CD4-positive, alpha-beta T cell treated with Interleukin-2 at 100 ng/mL for 4 hours (primary cell): ENCODE measurements around the gene SERPINA1.
"Not testable (repeated sequence)": the region's sequence is repeated elsewhere in the genome, so short reads cannot be mapped to it uniquely, and the experiment has no call there.

ENCODE experiments used
- DNase-seq: peaks from one replicate; pipeline ENCODE4 v3.0.0-alpha.2; 2020; ENCODE audit warnings: low spot score

Gene SERPINA1

DNA sequence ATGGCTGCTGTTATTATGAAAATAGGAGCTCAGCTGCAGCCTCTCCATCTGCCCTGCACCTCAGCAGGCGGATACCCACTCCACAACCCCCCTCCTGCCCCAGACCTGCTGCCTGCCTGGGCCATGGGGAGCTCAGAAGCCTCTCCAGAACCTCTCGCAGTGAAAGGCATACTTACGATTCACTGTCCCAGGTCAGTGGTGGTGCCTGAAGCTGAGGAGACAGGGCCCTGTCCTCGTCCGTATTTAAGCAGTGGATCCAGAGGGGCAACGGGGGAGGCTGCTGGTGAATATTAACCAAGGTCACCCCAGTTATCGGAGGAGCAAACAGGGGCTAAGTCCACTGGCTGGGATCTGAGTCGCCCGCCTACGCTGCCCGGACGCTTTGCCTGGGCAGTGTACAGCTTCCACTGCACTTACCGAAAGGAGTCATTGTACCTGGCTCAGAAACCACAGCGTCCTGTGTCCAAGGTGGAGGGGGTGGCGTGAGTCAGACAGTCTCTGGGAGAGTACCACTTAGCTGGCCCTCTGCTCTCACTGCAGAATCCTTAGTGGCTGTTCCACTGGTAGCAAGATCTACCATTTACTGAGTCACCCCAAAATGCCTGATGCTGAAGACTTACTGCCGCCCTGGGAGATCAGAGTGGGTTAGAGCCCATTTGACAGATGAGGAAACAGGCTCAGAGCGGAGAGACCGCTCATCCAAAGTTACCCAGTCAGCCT lies at the start of gene SERPINA1:
SERPINA1 (minus strand) TSS at position 219 of the 720 bp plus-strand sequence. CDS start 5,365 bp downstream, outside the sequence.
- DNase-seq, result no peak

DNA sequence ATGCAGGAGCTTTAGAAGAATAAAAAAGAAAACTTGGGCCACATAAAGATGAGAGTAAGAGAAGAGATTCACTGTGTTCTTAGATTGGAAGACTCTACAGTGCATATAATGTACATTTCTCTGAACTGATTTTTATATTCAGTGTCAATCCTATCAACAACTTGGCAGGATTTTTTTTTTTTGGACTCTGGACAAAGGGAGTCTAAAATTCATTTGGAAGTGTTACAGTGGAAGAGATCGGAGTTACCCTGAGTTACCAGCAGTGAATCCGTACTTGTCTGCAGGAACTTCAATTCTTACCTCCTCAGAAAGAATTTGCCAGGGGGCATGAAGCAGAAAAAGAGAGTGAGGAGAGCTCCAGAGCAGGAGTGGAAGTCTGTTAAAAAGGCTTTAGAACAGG lies 40.2 kb upstream of the SERPINA1 start:
- no peak for DNase-seq

DNA sequence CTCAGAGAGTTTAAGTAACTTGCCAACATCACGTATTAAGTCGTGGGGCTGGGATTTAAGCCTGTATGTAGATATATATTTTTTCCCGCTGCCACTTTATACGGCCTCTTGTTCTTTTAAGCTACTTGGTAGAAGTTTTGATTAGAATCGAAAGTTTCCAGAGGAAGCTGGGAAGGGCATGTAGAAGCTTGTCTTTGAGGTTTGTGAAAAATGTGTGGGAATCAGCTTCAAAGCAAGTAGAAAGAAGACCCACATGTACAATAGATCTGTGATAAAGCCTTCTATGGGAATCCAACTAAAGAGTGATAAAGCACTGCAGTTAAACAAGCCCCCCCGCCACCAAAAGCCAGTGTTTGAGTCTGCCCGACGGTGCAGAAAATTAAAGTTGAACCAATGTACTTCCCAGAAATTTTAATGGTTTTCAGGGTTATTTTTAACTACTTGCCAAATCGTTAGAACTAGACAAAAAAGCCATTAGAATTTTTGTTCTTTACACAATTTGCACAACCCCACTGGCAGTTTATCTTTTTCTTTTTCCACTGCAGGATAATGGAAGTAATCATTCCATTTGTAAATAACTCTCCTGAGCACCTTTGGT lies 38.7 kb upstream of the SERPINA1 start:
- no peak for DNase-seq

DNA sequence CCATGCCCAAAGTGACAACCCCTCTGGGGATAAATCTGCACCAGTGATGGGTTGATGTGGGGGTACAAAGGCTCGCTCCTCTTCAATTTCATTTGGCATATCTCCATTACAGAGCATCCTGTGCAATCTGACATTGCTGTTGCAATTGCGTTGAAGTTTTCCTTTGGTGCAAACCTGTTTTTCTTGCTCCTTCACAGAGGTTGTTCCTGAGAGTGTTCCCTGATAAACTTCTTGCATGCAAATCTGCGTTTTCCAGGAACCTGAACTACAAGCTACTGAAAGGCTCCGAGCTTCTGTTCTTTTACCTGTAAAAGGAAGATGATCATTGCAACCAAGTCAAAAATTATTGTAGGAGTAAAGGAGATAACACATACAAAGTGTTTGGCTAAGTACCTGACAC lies 38.1 kb upstream of the SERPINA1 start:
- DNase-seq, result no peak

DNA sequence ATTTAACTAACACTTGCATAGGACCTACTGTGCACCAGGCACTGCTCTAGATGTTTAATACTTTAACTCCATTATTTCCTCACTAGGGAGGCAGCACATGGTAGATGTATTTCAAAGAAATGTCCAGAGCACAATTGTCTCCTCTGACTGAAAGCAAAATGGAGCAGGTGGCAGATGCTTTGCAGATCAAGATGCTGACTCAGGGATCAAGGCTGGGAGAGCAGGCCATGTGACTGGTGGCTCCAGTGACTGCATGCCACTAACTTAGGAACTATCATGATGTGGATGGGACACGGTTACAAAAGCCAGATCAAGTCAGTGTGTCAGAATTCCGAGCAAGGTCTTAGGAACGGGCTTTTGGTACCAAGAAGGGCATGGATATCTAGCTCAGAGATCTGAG lies 36.0 kb upstream of the SERPINA1 start:
- DNase-seq, result no peak

DNA sequence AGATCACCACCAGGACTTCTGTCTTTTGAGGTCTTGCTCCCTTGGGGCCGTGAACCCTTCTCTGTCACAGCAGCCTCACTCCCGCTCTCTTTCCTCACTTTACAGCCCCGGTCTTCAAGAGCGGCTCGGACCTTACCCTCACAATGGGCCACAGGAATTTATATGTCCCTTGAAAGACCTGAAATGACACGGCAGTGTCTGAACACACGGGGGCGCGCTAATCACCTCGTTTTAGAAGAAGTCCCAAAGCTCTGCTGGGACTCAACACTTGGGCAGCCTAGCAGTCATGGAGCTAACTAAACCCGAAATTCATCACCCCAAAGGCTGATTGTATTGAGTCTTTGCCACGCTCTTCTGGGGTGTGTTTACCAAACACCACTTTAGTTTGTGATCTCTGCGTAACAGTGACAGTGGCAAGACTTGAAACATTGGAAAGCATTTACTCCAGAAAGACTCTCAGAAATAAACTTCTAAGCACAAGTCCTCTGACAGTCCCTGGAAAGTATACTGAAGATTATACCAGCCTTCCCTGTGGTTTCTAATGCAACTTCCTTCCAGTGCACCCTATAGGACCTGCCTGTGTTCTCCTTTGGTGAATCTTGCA lies 35.2 kb upstream of the SERPINA1 start:
- peak; percentile 22 for DNase-seq

DNA sequence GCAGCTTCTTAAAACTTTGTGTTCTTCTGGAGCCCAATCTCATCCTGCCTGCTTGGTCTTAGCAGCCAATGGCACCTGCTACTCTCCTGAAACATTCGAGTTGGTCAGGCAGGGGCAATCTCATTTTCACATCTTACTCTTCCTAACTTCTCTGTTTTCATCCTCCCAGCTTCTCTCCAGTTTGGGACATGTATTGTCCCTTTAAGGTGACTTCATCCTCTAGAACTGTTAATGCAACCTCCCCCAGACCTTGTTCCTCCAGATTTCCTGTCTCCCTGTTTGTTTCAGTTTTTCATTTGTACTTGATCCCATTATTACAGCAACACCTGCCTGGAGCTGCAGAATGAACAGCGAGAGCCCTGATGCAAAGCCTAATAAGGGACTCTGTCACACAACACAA lies 32.9 kb upstream of the SERPINA1 start:
- no peak for DNase-seq

DNA sequence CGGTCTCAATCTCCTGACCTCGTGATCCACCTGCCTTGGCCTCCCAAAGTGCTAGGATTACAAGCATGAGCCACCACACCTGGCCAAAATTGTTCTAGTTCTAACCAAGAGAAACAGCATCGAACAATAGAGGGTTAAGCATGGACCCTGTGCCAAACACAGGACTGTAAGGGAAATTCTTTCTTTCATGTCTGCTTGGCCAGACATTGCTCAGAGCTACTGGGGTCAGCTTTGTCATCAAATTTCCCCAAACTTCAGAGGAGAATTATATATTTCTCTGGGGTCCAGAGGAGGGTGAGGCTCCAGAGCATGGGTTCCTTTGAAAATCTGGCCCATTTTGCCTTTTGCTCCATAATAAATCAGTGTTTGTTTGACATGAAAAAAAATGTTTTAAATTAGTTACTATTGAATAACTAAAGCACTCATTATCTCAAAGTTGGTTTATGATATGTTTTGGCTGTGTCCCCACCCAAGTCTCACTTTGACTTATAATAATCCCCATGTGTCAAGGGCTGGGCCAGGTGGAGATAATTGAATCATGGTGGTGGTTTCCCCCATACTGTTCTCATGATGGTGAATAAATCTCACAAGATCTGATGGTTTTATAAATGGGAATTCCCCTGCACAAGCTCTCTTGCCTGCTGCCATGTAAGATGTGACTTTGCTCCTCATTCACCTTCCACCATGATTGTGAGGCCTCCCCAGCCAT lies 29.2 kb upstream of the SERPINA1 start:
- not testable (repeated sequence) for DNase-seq

DNA sequence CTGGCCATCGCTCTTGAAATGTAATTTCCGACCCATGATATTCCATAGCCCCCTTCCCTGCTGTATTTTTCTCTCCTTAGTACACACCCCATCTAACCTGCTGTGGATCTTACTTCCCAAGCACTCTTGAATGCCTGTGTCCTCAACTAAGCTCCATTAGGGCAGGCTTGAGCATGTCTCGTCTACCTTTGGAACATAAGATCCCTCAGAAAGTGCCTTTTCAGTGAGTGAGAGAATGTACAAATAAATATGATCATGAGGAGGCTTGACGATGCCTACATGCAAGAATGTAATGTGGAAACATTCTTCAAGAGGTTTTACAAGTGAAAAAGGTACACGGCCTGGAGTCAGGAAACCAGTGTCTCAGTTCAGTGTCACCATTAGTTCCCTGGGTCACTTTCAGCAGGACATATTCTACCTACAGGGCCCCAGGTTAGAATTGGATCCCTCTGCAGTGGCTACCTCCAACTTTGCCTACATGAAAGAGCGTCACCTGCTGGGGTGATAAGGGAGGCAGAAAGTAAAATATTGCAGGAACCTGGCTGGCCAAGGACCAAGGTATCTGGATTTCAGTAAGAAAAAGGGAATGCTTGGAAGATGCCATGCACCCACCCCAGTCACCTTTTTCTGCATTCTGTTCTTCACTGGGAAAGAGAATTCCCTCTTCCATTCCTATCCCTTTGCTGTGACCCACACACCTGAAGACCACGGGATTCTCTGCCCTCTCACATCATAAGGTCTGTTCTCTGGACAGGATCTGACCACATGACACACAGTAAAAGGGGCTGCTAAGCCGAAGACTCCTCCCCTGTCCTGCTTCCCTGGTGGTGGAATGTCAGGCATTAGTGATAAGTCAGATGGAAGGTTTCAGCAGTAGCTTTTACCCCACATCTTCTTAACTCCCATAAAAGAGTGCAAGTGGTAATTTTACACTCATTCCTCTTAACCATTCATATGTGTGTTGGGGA lies 24.6 kb upstream of the SERPINA1 start:
- DNase-seq, result no peak

DNA sequence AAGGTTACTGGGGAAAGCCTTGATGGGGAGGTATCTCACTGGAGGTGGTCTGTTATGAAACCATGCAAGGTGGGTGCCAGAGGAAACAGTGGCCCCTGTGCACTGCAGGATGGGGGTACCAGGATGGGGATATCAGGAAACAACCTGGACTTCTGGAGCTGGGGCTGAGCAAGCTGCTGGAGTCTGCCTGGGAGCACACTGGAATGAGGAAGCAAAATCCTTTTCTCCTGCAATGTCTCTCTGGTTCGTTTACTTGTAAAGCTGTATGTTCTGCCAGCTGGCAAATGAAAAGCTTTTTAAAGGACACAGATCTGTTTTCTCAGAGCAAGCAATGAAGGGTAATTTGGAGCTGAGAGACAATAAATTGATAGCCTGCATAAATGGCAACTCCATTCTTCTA lies 23.2 kb upstream of the SERPINA1 start:
- DNase-seq, result no peak

DNA sequence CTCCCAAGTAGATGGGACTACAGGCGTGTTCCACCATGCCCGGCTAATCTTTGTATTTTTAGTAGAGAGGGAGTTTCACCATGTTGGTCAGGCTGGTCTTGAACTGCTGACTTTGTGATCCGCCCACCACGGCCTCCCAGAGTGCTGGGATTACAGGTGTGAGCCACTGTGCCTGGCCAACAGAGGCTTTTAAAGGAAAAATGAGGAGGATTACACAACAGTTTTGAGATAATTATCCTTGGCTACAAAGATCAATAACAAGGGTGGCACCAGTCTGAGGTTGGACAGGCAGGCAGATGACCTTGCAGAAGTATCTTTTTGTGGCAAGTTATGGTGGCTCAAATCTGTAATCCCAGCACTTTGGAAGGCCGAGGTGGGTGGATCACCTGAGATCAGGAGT lies 21.0 kb upstream of the SERPINA1 start:
- DNase-seq, result not testable (repeated sequence)

DNA sequence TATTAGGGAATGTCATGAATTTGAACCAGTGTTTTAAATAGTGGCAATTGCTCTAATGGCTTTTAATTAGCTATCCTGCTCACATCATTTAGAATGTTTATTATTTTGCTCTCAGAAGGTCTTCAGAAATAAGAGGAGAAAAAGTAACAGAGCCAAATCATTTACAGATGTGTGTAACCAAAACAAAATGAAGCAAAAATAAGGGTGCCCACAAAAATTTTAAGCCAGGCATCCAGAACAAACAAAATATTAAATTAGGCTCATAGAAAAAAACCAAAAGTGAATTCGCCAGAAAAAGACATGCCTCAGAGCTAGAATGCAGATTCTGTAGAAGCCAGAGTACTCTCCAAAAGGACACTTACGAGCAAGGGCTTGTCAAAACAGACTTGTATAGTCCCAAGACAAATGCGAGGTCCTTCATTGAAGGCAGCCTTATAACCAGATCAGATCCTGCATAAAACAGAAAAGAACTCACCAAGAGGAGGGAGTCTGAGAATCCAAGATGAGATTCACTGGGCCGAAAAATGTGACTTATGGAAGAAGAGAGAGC lies 20.2 kb upstream of the SERPINA1 start:
- no peak for DNase-seq

DNA sequence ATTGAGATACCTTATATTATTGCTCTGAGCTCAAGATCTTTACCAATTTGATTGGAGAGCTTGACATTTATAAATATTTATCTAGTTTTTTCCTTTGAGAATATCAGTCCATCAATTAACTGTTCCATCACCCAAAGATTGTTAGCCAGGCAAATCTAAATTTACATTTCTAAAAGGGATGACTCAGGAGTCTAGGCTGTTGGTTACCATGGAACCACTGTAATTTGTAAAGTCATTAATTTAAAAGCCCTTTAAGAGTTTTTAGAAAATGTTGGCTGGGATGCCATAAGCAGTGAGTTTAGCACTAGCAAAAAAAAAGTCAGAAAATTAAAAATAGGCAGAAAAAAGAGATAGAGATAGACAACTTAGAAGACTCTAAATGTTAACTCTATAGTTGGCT lies 19.5 kb upstream of the SERPINA1 start:
- DNase-seq, result no peak

DNA sequence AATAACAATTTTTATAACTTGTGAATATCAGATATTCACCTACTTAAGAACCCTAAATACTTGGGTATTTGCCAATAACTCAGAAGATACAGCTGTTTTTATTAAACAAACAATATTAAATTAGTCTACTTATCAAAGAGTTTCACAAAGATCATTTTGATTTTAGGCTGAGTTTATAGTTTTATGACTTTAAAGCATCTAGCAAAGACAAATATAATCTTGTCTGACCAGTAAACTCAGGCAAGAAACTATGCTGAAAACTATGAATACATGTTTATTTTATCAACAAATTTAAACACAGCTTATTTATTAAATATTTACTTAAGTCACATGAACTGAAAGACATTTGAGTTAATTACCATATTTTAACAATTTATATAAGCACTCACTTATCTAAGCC lies 18.5 kb upstream of the SERPINA1 start:
- DNase-seq, result no peak

DNA sequence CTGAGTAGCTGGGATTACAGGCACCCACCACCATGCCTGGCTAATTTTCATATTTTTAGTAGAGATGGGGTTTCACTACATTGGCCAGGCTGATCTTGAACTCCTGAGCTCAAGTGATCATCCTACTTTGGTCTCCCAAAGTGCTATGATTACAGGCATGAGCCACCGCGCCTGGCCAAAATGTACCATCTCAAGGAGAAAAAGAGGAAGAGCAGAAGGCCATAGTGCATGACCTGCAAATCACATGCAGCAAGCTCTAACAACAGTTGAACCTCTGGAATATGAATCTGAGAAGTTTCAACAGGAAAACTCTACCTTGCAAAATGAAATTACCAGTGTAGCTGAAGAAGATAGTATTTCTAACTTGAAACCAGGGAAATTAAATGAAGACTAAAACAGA lies 17.1 kb upstream of the SERPINA1 start:
- DNase-seq, result no peak

DNA sequence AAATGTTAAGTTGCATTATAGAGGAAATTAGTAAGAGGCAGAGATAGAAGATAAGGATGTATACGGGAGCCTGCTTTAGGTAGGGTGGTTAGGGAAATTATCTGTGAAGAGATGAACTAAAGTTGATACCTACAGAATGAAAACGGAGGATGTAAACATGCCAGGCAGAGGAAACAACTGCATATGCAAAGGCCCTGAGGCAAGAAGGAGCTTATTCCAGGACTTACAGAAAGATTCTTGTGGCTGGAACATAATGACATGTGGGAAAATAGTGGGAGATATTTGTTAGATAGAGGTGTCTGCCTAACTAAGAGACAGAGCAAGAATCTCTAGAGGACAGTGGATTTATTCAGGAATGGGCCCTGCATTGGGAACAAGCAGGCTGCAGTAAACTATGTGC lies 16.2 kb upstream of the SERPINA1 start:
- no peak for DNase-seq

DNA sequence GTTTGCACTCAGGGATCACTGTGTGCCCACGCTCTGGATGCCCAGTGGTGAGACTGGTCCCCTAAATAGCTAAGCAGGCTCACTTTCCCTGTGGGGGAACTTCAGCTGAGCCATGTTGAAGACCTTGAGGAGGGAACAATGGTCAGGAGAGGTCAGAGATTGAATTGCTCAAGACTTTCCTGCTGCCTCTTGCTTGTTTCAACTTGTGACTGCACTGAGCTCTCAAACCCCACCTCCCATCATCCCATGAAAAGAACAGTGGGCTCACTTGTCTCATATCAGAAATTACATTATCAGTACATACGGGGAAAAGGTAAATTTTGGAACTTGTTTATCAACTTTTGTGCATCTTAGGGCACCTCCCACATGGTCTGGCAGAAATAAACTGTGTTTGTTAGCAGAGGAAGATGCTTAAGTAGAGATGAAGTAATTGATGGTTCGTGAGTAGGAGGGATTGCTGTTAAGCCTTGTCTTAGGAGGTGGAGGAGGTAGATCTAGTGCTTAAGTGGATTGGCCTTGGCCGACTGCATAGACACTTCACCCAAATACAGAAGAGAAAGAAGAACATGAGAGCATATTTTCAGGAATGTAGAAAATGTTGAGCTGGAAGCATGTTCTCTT lies 15.0 kb upstream of the SERPINA1 start:
- DNase-seq, result no peak

DNA sequence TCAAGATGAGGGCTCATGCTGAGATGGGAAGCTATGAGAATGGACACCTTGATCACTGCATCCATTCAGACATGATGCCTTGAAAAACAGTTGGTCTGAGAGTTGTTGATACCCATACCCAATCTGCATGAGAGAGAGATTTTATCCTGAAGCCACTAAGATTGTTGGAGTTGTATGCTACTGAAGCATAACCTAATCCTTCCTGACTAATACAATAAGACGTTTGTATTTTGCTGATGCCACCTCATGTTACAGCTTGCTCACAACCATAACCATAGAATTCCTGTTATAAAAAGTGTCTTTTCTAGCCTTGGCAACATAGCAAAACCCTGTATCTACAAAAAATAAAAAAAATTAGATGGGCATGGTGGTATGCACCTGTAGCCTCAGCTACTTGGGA lies 12.7 kb upstream of the SERPINA1 start:
- DNase-seq, result no peak

DNA sequence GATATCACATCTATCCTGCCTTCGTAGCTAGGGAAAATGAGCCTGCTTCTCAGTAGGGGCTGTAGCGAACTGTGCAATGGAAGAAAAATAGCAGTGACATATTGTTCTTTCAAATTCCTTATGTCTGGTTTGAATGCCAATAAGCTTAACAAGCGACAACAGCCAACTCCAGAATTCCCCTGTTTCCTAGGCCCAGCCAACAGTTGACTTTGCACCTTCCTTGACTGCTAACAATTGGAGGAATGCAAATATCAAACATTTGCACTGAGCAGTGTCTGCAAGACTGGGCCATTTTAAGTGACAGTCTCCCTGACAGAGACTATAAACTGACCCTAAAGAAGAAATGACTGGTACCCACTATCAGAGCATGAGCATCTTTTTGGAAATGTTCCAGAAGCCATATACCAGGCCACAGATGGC lies 12.0 kb upstream of the SERPINA1 start:
- DNase-seq, result no peak

DNA sequence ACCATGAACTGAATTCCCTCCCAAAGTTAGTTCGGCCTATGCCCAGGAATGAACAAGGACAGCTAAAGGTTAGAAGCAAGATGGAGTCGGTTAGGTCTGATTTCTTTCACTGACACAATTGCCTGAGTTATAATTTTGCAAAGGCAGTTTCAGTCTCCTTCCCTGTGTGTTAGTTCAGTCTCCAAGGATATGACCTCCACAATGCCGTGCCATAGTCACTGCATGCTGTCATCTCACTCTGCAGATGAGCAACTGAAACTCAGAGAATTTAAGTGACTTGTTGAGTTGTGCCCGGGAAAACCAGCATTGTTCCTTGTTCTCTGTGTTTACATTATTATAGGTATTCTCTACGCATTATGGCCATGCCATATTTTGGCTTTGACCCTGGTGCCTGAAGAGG lies 10.1 kb upstream of the SERPINA1 start:
- DNase-seq, result no peak

DNA sequence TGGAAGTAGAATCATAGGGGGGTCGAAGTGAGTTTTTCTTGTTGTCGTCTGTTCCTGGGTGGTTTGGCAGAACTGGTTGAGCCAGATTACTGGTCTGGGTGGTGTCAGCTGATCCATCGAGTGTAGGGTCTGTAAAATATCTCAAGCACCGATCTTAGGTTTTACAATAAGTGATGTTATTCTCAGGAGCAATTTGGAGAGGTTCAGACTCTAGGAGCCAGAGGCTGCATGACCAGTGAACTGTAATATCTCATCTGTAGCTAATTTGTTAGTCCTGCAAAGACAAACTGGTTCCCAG lies 9.7 kb upstream of the SERPINA1 start:
- no peak for DNase-seq
